Activated B cell treated with CpG ODN at 0.5 μM for 24 hours (primary cell): ENCODE measurements around the gene PGBD5. TPM values are rescaled to one million over a fixed set of nuclear protein-coding genes. Genes with fewer than 3 reads are reported as not detected.

Source experiments
- ATAC-seq: fragments of 200-7000 bp; cut with Tn5 transposase; one replicate; pipeline ENCODE4 v1.10.0; 2021; ENCODE audit warnings: low read depth, mild to moderate bottlenecking, moderate library complexity
- CTCF ChIA-PET: fragments of 350-600 bp; sonication (Branson Sonifier 250); formaldehyde crosslinking; loops from one replicate; lab custom pipeline; 2021; ENCODE audit warnings: antibody characterized with exemption; lab: Charles Lee
- POLR2A ChIA-PET: fragments of 350-600 bp; sonication (Branson Sonifier 250); formaldehyde crosslinking; loops from one replicate; lab custom pipeline; 2021; ENCODE audit warnings: antibody characterized with exemption; lab: Charles Lee
- DNase-seq: peaks from one replicate; pipeline ENCODE4 v3.0.0; 2022
- H3K27ac Mint-ChIP-seq: one replicate; pipeline ENCODE4 v1.8.0; 2020; ENCODE audit warnings: mixed read lengths
- H3K27me3 Mint-ChIP-seq: one replicate; pipeline ENCODE4 v1.8.0; 2021; ENCODE audit warnings: mixed read lengths
- H3K36me3 Mint-ChIP-seq: one replicate; pipeline ENCODE4 v1.8.0; 2021; ENCODE audit warnings: low read depth, mixed read lengths
- H3K4me1 Mint-ChIP-seq: one replicate; pipeline ENCODE4 v1.8.0; 2021; ENCODE audit warnings: mixed read lengths
- H3K4me3 Mint-ChIP-seq: one replicate; pipeline ENCODE4 v1.8.0; 2020; ENCODE audit warnings: mild to moderate bottlenecking, mixed read lengths
- H3K9me3 Mint-ChIP-seq: one replicate; pipeline ENCODE4 v1.8.0; 2020; ENCODE audit warnings: mixed read lengths
- intact Hi-C: fragments of 100-400 bp; cut with micrococcal nuclease; formaldehyde crosslinking; loops from one replicate; pipeline ENCODE4 v1.15.1; 2024
- total RNA-seq: library from RNA; stranded (reverse); gene quantifications from 2 replicates; pipeline ENCODE4 v1.2.3, GENCODE V29; 2022
- TF ChIP-seq, protein P1 (sequence below): fragments of 200-600 bp; IDR thresholded peaks from one replicate; pipeline ENCODE4 v1.8.0; 2022; ENCODE audit warnings: antibody characterized with exemption, mild to moderate bottlenecking

The PGBD5 gene
- total RNA-seq, 1 donor from 2014 or later = not detected

DNA sequence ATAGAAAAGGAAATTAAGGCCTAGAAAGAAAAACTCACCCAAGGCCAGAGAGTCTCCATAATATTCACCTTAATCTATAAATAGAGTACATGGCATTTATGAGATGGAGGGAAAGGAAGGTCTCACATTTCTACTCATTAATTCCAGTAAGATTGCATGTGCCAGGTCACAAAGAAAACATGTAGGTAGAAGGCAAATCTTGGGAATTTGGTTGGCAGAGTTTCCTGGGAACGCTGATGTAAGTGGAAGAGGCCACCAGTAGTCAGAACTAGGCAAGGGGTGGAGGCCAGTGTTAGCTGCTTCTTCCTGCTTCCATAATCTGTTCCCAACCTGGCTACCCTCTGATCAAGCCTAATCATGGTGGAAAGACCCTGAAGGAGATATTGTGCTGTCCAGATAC, 29.2 kb upstream of the PGBD5 start:
- peaks cover 6% of the 10 kb centered on the region for H3K4me1 Mint-ChIP-seq
- H3K36me3 Mint-ChIP-seq = no peaks in the 10 kb centered on the region
- ChIA-PET POLR2A (no interaction called here), CTCF (no interaction called here)
- no peak for DNase-seq
- H3K4me3 Mint-ChIP-seq = no peak overlapping the region
- intact Hi-C loops = no loop called here
- H3K9me3 Mint-ChIP-seq = peaks cover 3% of the 10 kb centered on the region
- H3K27ac Mint-ChIP-seq = no peak overlapping the region
- peaks cover 17% of the 10 kb centered on the region for H3K27me3 Mint-ChIP-seq
- TF ChIP-seq, protein P1, sequence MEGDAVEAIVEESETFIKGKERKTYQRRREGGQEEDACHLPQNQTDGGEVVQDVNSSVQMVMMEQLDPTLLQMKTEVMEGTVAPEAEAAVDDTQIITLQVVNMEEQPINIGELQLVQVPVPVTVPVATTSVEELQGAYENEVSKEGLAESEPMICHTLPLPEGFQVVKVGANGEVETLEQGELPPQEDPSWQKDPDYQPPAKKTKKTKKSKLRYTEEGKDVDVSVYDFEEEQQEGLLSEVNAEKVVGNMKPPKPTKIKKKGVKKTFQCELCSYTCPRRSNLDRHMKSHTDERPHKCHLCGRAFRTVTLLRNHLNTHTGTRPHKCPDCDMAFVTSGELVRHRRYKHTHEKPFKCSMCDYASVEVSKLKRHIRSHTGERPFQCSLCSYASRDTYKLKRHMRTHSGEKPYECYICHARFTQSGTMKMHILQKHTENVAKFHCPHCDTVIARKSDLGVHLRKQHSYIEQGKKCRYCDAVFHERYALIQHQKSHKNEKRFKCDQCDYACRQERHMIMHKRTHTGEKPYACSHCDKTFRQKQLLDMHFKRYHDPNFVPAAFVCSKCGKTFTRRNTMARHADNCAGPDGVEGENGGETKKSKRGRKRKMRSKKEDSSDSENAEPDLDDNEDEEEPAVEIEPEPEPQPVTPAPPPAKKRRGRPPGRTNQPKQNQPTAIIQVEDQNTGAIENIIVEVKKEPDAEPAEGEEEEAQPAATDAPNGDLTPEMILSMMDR = no peak
- ATAC-seq = no peak

DNA sequence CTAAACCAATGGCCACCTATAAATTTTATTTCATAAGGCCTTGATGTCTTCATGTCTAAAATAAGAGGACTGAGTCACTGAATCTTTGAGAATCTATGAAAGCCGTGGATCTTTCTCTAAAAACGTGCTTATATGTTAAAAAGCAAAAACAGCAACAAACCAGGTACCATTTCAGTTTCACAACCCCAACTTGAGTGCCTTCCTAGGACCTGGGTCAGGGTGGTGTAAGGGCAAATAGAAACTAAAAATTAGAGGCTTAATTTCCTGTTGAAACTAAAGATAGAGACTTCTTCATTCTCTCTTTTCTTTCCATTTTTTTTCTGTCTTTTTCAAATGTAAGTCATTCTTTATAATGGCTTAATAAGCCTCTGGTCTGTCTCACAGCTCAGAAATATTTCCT, 27.2 kb upstream of the PGBD5 start:
- Mint-ChIP-seq H3K4me1 (peaks cover under 1% of the 10 kb centered on the region), H3K27ac (no peak overlapping the region), H3K4me3 (no peak overlapping the region), H3K36me3 (no peaks in the 10 kb centered on the region), H3K27me3 (peaks cover 14% of the 10 kb centered on the region), H3K9me3 (no peaks in the 10 kb centered on the region)
- DNase-seq (no peak), ATAC-seq (no peak)
- intact Hi-C loops = no loop called here
- POLR2A ChIA-PET = no interaction called here
- CTCF ChIA-PET = no interaction called here
- TF ChIP-seq, protein P1 = no peak

DNA sequence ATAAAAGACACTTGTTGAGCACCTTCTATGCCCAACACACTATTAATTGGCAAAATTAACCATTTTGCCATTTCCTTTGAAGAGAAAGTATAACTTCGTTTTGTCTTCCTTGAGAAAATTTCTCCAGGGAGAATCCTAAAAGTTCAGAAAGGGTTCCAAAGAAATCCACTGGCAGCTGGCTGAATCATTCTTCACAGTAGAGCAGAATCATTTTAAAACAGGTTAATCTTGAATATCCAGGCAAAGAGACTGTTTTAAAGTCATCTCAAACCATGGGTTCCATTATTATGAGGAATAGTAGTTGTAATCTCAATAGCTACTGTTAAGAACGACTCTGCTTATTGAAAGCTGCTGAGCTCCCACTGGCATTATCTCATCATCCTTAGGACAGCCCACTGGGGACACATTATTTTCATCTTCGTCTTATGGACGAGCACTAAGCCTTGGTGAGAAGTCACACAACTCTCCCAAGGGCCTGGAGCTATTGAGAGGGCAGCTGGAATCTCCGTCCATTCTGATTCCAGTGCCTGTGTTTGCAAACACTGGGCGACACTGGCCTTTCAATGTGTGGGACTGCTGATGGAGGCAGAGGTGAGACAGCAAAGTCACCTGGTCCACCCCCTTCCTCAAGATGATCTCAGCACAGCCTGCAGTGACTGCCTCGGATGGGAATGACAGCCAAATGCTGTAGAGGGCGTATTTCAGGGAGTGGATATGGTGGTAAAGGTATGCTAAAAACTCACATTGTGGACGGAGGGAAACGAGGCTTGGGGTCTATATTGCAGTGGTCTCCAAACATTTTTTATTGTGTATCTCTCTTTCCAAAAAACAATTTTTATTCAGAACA, 15.3 kb upstream of the PGBD5 start:
- DNase-seq (no peak), ATAC-seq (no peak)
- POLR2A ChIA-PET = no interaction called here
- Mint-ChIP-seq H3K9me3 (peaks cover 7% of the 10 kb centered on the region), H3K4me1 (no peaks in the 10 kb centered on the region), H3K36me3 (no peaks in the 10 kb centered on the region), H3K27ac (no peak overlapping the region), H3K27me3 (peaks cover 19% of the 10 kb centered on the region), H3K4me3 (no peak overlapping the region)
- TF ChIP-seq, protein P1 = no peak
- CTCF ChIA-PET = no interaction called here
- intact Hi-C loops = no loop called here

DNA sequence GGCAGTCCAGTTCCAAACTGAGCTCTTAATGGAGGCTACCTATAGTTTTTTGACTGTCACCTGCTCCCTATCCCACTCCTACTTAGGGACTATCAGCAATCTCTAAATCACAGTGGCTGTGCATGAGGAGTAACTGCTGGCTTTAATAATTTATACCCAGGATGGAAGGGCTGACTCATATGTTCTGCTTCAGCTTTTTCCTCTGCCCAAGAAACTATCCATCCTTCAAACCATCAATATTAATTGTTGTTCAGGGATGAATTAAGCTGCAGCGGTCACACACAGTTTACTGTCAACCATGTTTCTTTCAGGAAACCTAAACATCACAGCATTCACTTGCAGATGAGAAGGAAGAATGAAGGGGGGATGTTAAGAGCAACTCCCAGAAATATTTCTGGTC, 9.0 kb upstream of the PGBD5 start:
- Mint-ChIP-seq H3K27me3 (peaks cover 10% of the 10 kb centered on the region), H3K4me3 (no peak overlapping the region), H3K36me3 (no peaks in the 10 kb centered on the region), H3K9me3 (peaks cover 6% of the 10 kb centered on the region), H3K27ac (no peak overlapping the region), H3K4me1 (no peaks in the 10 kb centered on the region)
- ATAC-seq (no peak), DNase-seq (no peak)
- CTCF ChIA-PET = no interaction called here
- TF ChIP-seq, protein P1 = no peak
- POLR2A ChIA-PET = no interaction called here
- intact Hi-C loops = no loop called here

DNA sequence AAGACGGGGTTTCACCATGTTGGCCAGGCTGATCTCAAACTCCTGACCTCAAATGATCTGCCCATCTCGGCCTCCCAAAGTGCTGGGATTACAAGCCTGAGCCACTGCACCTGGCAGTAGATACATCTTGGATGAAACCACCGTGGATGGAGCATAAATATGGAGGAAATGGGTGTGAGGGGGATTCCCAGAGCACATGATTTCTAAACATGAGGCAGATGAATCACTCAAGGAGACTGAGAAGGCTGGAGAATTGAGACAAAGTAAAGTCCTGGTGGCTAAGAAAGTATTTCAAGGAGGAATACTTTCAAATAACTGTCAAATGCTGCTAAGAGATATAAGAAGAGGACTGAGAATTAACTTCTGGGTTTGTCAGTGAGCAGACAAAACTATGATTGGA, 5.4 kb upstream of the PGBD5 start:
- ChIA-PET POLR2A (no interaction called here), CTCF (no interaction called here)
- H3K9me3 Mint-ChIP-seq = no peaks in the 10 kb centered on the region
- H3K4me3 Mint-ChIP-seq = no peak overlapping the region
- H3K4me1 Mint-ChIP-seq = peaks cover 5% of the 10 kb centered on the region
- ATAC-seq (no peak), DNase-seq (no peak)
- H3K36me3 Mint-ChIP-seq = no peaks in the 10 kb centered on the region
- H3K27me3 Mint-ChIP-seq = peaks cover 27% of the 10 kb centered on the region
- intact Hi-C loops = no loop called here
- no peak overlapping the region for H3K27ac Mint-ChIP-seq
- TF ChIP-seq, protein P1 = no peak
